GM21360 (cell line): ENCODE measurements around the gene CLASP2.

Experiments used
- ATAC-seq: cut with Tn5 transposase; IDR thresholded peaks from one replicate; pipeline ENCODE4 v1.9.1; 2021; ENCODE audit warnings: mild to moderate bottlenecking, moderate library complexity; ENCODE audit not compliant: unreplicated experiment

The CLASP2 gene

GRCh38 chr3:33547101-33547500, 171.0 kb downstream of the CLASP2 start:
- no peak for ATAC-seq

- no peak for ATAC-seq
These were observed 173.9 kb downstream of the CLASP2 start for GRCh38 chr3:33544126-33544525.

- no peak for ATAC-seq
These were observed 174.5 kb downstream of the CLASP2 start for GRCh38 chr3:33543601-33544000.

GRCh38 chr3:33541918-33542317, 176.1 kb downstream of the CLASP2 start:
- ATAC-seq = no peak

- ATAC-seq = no peak
These were observed 179.2 kb downstream of the CLASP2 start for GRCh38 chr3:33538678-33539339.

GRCh38 chr3:33537133-33537532, 180.9 kb downstream of the CLASP2 start:
- no peak for ATAC-seq

- no peak for ATAC-seq
These were observed 191.3 kb downstream of the CLASP2 start for GRCh38 chr3:33526787-33527186.

- no peak for ATAC-seq
These were observed 192.8 kb downstream of the CLASP2 start for GRCh38 chr3:33525232-33525631.

- no peak for ATAC-seq
These were observed 194.9 kb downstream of the CLASP2 start for GRCh38 chr3:33523093-33523667.

- ATAC-seq = no peak
These were observed 196.3 kb downstream of the CLASP2 start for GRCh38 chr3:33521736-33522135.

- ATAC-seq = no peak
These were observed 204.7 kb downstream of the CLASP2 start for GRCh38 chr3:33513262-33513863.

GRCh38 chr3:33505027-33505426, 213.0 kb downstream of the CLASP2 start:
- ATAC-seq = no peak

- no peak for ATAC-seq
These were observed 221.6 kb downstream of the CLASP2 start for GRCh38 chr3:33496449-33496848.

- no peak for ATAC-seq
These were observed 226.3 kb downstream of the CLASP2 start for GRCh38 chr3:33491721-33492120.

GRCh38 chr3:33490641-33491241, 227.3 kb downstream of the CLASP2 start:
- ATAC-seq = no peak

- no peak for ATAC-seq
These were observed 229.4 kb downstream of the CLASP2 start for GRCh38 chr3:33488683-33489082.

GRCh38 chr3:33488246-33488645, 229.8 kb downstream of the CLASP2 start:
- no peak for ATAC-seq

- no peak for ATAC-seq
These were observed 235.9 kb downstream of the CLASP2 start for GRCh38 chr3:33482111-33482521.

GRCh38 chr3:33474896-33475295, 243.2 kb downstream of the CLASP2 start:
- ATAC-seq = no peak

GRCh38 chr3:33473813-33474212, 244.2 kb downstream of the CLASP2 start:
- ATAC-seq = no peak

GRCh38 chr3:33467786-33468185, 250.3 kb downstream of the CLASP2 start:
- ATAC-seq = no peak

GRCh38 chr3:33461097-33461496, 257.0 kb downstream of the CLASP2 start:
- ATAC-seq = no peak
